ENCODE results near the gene RNF157. TPM values are rescaled to one million over a fixed set of nuclear protein-coding genes. Genes with fewer than 3 reads are reported as not detected.

RNF157 gene
- total and polyA plus RNA-seq, 10 of the 15 experiments (the other 5 are each of a cell fraction or from before 2014, with no cell fraction given), result 1.4 to 15.9 (median 9.6) TPM

DNA sequence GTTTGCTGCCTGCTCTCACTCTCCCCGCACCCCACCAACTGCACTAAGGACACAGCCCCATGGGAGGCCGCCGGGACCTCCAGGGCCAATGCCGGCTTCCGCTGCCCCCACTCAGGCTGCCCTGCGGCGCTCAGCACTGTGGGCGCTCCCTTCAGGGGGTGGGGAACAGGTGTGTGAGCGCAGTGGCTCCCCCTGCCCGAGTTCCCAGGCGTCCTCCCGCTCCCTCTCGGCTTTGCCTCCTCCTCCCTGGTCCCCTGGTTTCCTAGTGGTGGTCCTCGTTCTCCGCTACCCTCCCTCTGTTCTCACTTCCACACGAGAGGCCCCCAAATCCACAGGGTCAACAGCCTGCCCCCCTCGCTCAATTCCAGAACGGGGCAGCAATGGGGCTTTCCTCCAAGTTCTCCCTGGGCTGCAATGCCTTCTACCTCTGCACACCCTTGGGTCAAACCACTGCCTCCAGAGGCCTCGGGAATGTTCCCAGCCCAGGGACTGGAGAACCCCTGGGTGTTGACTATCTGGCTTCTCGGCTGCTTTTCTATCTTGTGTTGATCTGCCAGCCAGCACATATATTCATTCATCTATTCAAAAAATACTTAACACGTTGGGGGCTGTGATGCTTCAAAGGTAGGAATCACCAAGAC, 109.1 kb downstream of the RNF157 start:
- intact Hi-C loops (cut with micrococcal nuclease; ENCODE audit: unreplicated experiment) (no loop called here), in situ Hi-C loops (cut with MboI) (no loop called here)
- no peaks in the 10 kb centered on the region for H3K9me3 ChIP-seq (replicated peaks; ENCODE audit: control insufficient read depth, insufficient read depth, low read length)
- no peaks in the 10 kb centered on the region for H3K36me3 ChIP-seq (ENCODE audit: control insufficient read depth in 2 of 2, insufficient read depth in 2 of 2, low read length in 1 of 2)
- CTCF ChIA-PET, result interaction anchor here (1.0 to 3.0 kb wide), 3 partner anchors 128 to 149 kb away, joined by 3 to 12 read pairs (median 5); no protein-coding TSS in a partner anchor
- H3K27me3 ChIP-seq (replicated peaks in 1 of 2; ENCODE audit: control insufficient read depth in 2 of 2, insufficient read depth in 2 of 2, low read length in 1 of 2), result no peaks in the 10 kb centered on the region
- RAD21 ChIA-PET (ENCODE audit: unreplicated experiment), result interaction anchor here (1.1 to 1.8 kb wide), 2 partner anchors 143 to 148 kb away, joined by 3 to 5 read pairs; no protein-coding TSS in a partner anchor
- DNase-seq (ENCODE audit: low read depth, low spot score) (no peak), FAIRE-seq (no peak), ATAC-seq (no peak)
- H3K4me1 ChIP-seq (ENCODE audit: control insufficient read depth, insufficient read depth, low read length), result peaks cover 5% of the 10 kb centered on the region
- no peak overlapping the region for H2AFZ ChIP-seq (ENCODE audit: control insufficient read depth, low read depth, low read length)
- H3K9ac ChIP-seq (ENCODE audit: control insufficient read depth, insufficient read depth, low read length), result no peak overlapping the region
- no peak overlapping the region for H3K4me3 ChIP-seq
- SMC1A ChIA-PET (ENCODE audit: uncharacterized antibody, unreplicated experiment), result no interaction called here
- no peaks in the 10 kb centered on the region for H3K79me2 ChIP-seq (ENCODE audit: control insufficient read depth, insufficient read depth, low read length)
- H3K4me2 ChIP-seq (ENCODE audit: control insufficient read depth, insufficient read depth), result no peak overlapping the region
- no peak overlapping the region for H3K27ac ChIP-seq (ENCODE audit: control insufficient read depth, insufficient read depth)
- 50% methylated on average over 19 of the region's 21 CpGs for WGBS (ENCODE audit: insufficient coverage, insufficient replicate concordance, low lambda C conversion rate, missing lambda C conversion rate)
- H4K20me1 ChIP-seq (ENCODE audit: control insufficient read depth, insufficient read depth), result no peaks in the 10 kb centered on the region
- TF ChIP-seq IKZF1 (conservative IDR thresholded peaks at IDR 0.05) (no peak), BMI1 (IDR thresholded peaks at IDR 0.05; ENCODE audit: borderline replicate concordance) (no peak), ZNF622 (IDR thresholded peaks at IDR 0.05) (no peak), IKZF2 (IDR thresholded peaks at IDR 0.05) (no peak), HDAC2 (IDR thresholded peaks at IDR 0.05) (no peak), ELK1 (IDR thresholded peaks at IDR 0.05; ENCODE audit: low read depth, low read length) (no peak), BACH1 (IDR thresholded peaks at IDR 0.05; ENCODE audit: borderline replicate concordance) (no peak), MTA3 (IDR thresholded peaks at IDR 0.05; ENCODE audit: borderline replicate concordance, low read length) (no peak), POLR2A (IDR thresholded peaks at IDR 0.05; ENCODE audit: low read depth, low read length) (no peak), NBN (IDR thresholded peaks at IDR 0.05) (no peak), STAT3 (IDR thresholded peaks at IDR 0.05; ENCODE audit: low read depth, low read length) (no peak), CEBPB (IDR thresholded peaks at IDR 0.05; ENCODE audit: borderline replicate concordance in 1 of 2, low read depth in 2 of 2, low read length in 2 of 2) (no peak), LARP7 (IDR thresholded peaks at IDR 0.05) (no peak)
- POLR2A ChIA-PET, result no interaction called here
- BruUV-seq (replicated peaks), result no TSS peak

Measured in GM12878 (cell line).